Motor neuron (in vitro differentiated cells): Measurements from ENCODE around the gene TRABD2B. TPM values are rescaled to one million over a fixed set of nuclear protein-coding genes. Genes with fewer than 3 reads are reported as not detected.

Experiments
- ATAC-seq, 8 experiments: fragments of 200-7000 bp; cut with Tn5 transposase; replicated peaks in 6 of 8; 2 replicates each; pipeline ENCODE4 v1.8.0; 2021; ENCODE audit warnings: mild to moderate bottlenecking in 8 of 8, moderate library complexity in 8 of 8
- H3K27ac ChIP-seq, 2 donors: fragments of 250-450 bp; sonication (Bioruptor Pico); 2 replicates each; pipeline ENCODE4 v1.9.0; 2021; ENCODE audit warnings: antibody characterized with exemption in 2 of 2, mild to moderate bottlenecking in 2 of 2, moderate library complexity in 1 of 2
- H3K4me1 ChIP-seq, 2 donors: fragments of 250-450 bp; sonication (Bioruptor Pico); replicated peaks in 1 of 2; 2 replicates each; pipeline ENCODE4 v1.6.1; 2021; ENCODE audit warnings: antibody characterized with exemption in 2 of 2, mild to moderate bottlenecking in 2 of 2, moderate library complexity in 1 of 2
- H3K4me3 ChIP-seq, 5 donors: fragments of 250-450 bp; sonication (Bioruptor Pico); 2 replicates each; pipeline ENCODE4 v1.9.0; 2021; ENCODE audit warnings: antibody characterized with exemption in 5 of 5, mild to moderate bottlenecking in 5 of 5, moderate library complexity in 4 of 5
- WGBS, 10 experiments: fragments of 450-650 bp; shearing (Covaris generic); methylation state at CpG; one replicate each; pipeline ENCODE4 v1.0.0; 2022; 5-methylcytosine and 5-hydroxymethylcytosine counted together
- in situ Hi-C, 9 experiments: fragments of 400-800 bp; cut with MboI; loops; one replicate each; pipeline ENCODE4 v1.15.0; 2021; ENCODE audit warnings: low sequenced_read_pairs in 9 of 9, low pct_unique_long_range_greater_than_20kb in 2 of 9; ENCODE audit not compliant: unreplicated experiment in 9 of 9
- total RNA-seq, 8 experiments: library from RNA; unstranded; fragments of 300-600 nt; gene quantifications; 2 replicates each; pipeline versions ENCODE4 v1.2.3 to v1.2.4, GENCODE V29; 2022

Gene TRABD2B
- total RNA-seq, 8 experiments from 2014 or later = 0.11 to 1.1 (median 0.42) TPM

DNA sequence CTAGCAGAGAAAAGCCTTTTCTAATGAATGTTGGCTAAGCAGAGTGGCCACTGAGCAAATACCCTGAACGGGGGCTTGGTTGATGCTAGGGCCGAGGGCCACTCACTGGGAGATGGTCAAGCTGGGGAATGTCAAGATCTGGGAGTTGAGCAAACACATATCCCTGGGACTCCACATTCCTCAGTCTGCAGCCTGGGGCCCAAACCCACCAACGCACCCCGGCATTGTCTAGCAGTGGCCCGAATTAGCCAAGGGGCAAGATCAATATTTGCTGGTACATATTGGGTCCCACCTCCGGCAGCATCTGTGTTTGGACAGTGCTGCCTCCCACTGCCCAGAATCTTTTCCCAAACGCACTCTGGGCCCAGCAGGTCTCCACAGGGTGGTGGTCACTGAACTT, 144.1 kb downstream of the TRABD2B start:
- no peak overlapping the region for H3K4me3 ChIP-seq
- H3K4me1 ChIP-seq = peaks cover 18 to 22% of the 10 kb centered on the region in 2 donors
- in situ Hi-C loops = no loop called here
- peak in 3 of 8 experiments; percentile 31 to 92 (median 38) for ATAC-seq
- no peak overlapping the region for H3K27ac ChIP-seq
- 67 to 100% (median 93%) methylated on average over 2 to 7 of the region's 7 CpGs; no CpG with 5 or more reads in 4 of the 10 experiments for WGBS, 10 experiments

DNA sequence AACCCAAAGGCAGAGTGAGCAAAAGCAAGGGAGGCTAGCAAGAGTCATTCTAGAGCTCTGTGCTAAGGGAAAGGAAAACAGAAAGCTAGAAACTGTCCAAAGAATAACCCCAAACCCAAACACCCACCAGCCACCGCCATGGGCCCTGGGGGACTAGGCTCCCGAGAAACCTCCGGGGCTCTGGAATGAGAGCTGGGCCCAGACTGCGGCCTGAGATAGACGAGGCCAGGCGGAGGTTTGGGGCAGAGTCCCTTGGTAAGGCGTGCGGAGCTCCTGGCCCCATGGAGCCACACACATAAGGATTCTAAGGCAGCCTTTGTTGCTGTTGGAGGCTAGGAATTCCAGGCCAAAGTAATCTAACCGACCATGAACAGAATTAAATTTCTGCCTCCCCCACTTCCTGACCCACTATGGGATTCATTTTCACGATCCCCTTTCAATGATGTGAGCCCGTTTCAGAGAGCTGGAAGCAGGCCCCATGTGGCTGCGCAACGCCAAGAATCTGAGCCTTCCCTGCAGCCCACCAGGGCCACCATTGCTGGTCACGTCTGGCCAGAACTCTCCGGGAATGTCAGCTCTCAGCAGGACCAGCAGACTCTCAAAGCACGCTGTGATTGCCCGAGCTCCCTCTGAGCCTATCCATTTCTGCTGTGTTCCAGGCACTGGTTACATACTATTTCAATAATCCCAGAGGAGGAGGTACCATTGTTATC, 145.0 kb downstream of the TRABD2B start:
- in situ Hi-C loops = no loop called here
- WGBS, 10 experiments = 79 to 100% (median 84%) methylated on average over 1 to 17 of the region's 17 CpGs; no CpG with 5 or more reads in 4 of the 10 experiments
- Histone ChIP-seq H3K4me1 (peaks cover 18 to 31% of the 10 kb centered on the region in 2 donors), H3K27ac (no peak overlapping the region), H3K4me3 (no peak overlapping the region)
- no peak for ATAC-seq

DNA sequence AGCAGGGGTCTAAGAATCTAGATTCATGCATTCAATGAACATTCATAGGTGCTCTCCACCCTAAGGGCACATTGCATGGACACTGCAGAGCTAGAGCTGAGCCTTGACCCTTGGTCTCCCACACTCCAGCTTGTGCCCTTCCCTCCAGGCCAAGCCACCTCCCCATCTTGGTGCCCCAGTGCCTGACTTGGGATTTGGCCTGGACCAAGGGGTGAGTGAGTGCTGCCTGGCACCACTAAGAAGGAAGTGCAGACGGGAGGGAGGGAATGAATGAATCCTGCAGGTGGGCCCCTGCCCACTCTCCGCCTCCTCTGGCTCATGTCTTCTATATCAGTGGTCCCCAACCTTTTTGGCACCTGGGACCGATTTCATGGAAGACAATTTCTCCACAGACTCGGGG, 146.7 kb downstream of the TRABD2B start:
- ATAC-seq = no peak
- in situ Hi-C loops = no loop called here
- 65 to 100% (median 91%) methylated on average over 1 to 4 of the region's 4 CpGs; no CpG with 5 or more reads in 4 of the 10 experiments for WGBS, 10 experiments

DNA sequence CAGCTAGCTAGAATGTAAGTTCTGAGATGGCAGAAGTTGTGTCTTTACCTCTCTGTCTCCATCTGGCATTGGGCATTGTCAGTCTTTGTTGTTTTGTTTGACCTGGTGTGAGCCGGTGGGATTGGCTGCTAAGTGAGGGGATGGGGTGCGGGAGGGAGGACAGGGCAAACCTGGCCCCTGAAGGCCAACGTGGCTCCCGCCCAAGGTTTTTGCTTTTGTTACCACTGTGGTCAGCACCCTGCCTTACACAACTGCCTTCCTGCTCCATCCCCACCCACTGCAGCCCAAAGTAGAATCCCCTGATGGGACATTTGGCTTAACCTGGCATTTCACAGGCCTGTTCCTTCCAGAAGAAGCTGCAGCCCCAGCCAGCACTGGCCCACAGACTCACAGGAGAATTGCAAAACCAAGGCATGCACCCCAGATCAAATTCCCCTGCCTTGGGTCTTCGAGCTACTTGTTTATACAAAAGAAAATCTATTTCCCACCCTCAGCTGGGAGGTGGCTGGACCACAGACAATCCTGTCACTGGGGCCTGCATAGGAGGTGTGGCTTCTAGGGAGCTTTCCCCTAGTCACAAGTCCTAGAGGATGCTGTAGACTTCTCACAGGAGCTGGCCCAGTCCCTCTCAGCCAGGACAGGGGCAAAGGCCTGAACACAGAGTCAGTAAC, 147.5 kb downstream of the TRABD2B start:
- no peak overlapping the region for H3K27ac ChIP-seq
- ATAC-seq = no peak
- H3K4me1 ChIP-seq = peaks cover 7 to 32% of the 10 kb centered on the region in 2 donors
- in situ Hi-C loops = no loop called here
- H3K4me3 ChIP-seq = no peak overlapping the region
- 40 to 94% (median 79%) methylated on average over 1 to 5 of the region's 5 CpGs; no CpG with 5 or more reads in 5 of the 10 experiments for WGBS, 10 experiments

More for the DNA sequence above, 146.7 kb downstream of the TRABD2B start:
- H3K4me3 ChIP-seq = no peak overlapping the region
- no peak overlapping the region for H3K27ac ChIP-seq
- peaks cover 7 to 34% of the 10 kb centered on the region in 2 donors for H3K4me1 ChIP-seq

DNA sequence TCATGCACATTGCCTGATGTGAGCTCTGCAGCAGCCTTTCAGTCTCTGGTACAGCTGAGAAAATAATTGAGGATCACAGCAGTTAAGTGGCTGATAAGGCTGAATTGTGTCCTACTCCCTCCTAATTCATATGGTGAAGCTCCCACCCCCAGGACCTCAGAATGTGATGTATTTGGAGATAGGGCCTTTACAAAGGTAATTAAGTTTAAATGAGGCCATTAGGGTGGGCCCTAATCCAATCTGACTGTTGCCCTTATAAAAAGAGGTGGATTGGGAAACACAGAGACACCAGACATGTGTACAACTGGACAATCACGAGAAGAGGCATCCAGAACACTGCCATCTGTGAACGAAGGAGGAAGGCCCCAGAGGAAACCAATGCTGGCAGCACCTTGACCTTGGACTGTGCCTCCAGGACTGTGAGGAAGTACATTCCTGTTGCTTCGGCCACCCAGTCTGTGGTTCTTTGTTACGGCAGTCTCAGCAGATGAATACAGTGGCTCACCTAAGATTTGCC, 148.1 kb downstream of the TRABD2B start:
- no peak overlapping the region for H3K4me3 ChIP-seq
- H3K27ac ChIP-seq = no peak overlapping the region
- no peak for ATAC-seq
- in situ Hi-C loops = no loop called here
- peaks cover 10 to 31% of the 10 kb centered on the region in 2 donors for H3K4me1 ChIP-seq
- 0 to 96% (median 90%) methylated on average over 1 to 4 of the region's 4 CpGs; no CpG with 5 or more reads in 1 of the 10 experiments for WGBS, 10 experiments

DNA sequence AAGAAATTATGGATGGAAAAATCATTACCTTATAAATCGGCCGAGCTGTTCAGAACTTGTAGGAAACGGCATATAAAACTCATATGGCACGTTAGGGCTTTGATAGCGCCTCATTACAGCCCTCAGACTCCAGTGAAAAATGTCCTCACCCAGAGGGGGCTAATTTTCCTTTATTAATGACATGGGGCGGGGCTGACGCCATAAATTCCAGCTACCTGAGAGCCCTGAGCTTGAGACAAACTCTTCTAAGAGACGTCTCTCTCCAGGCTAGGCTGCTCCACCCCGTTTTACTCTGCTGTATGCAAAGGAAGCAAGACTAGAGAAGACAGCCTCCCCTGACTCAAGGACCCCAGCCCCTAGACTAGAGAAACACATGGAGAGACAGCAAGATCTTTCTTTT, 149.4 kb downstream of the TRABD2B start:
- in situ Hi-C loops = no loop called here
- ATAC-seq = peak in 3 of 8 experiments; percentile 59 to 80 (median 60)
- H3K4me3 ChIP-seq = no peak overlapping the region
- 52 to 89% (median 77%) methylated on average over 2 to 9 of the region's 9 CpGs; no CpG with 5 or more reads in 3 of the 10 experiments for WGBS, 10 experiments
- H3K4me1 ChIP-seq = peaks cover 8 to 29% of the 10 kb centered on the region in 2 donors
- H3K27ac ChIP-seq = no peak overlapping the region

DNA sequence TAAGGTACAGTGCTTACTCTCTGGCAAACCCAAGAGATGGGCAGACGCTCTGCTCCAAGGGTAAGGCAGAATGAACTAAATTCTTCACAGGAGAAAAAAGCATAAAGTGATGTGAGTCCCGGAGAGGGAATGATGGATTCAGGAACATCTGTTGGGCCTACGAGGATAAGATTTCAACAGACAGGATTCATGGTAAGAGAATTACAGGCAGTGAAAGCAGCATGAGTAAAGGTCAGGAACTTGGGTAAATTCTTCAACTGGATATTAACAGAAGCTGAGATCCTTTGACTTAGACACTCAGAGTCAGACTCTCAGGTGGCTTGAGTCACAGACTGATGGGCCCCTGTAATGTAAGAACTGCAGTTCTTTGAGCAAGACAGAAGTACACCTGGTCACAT, 152.6 kb downstream of the TRABD2B start:
- in situ Hi-C loops = no loop called here
- Histone ChIP-seq H3K4me3 (no peak overlapping the region), H3K4me1 (peaks cover 31 to 54% of the 10 kb centered on the region in 2 donors), H3K27ac (no peak overlapping the region)
- no peak for ATAC-seq
- WGBS, 10 experiments = 57 to 100% (median 93%) methylated on average over 1 to 3 of the region's 3 CpGs; no CpG with 5 or more reads in 3 of the 10 experiments

DNA sequence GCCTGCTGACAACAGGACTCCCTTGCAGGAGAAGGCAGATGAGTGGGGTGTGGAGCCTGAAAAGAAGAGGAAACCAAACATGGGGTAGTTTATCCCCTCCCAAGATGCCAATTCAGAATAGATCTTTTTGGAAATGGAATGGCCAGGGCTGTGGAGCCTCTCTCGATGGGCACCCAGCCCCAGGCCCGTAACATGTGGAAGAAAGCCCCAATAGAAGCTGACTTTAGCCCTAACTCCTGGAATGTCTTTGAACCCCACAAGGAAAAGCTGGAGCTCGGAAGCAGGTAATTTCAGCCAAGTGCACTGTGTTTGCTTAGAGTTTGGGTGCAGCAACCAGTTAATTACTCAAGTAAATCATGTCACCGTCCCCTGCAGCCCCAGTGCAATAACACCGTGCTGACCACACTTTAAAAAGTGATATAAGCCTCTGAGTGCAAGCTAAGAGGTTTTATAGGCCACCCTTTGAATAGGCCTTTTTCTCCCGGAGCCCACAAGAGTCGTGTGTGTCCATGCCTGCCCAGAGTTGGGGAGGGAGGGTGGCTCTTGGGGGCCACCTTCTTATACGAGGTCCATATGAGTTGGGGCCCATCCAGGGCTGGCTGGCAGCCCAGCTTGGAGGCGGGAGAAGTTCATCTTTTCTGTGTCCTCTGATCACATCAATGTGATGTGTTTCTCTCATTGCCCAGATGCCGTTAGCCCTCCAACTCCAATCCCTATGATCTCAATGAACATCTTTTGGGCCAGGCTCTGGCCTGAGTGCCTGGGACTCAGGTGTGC, 153.2 kb downstream of the TRABD2B start:
- 41 to 94% (median 75%) methylated on average over 2 to 10 of the region's 10 CpGs; no CpG with 5 or more reads in 1 of the 10 experiments for WGBS, 10 experiments
- in situ Hi-C loops = no loop called here
- no peak overlapping the region for H3K4me3 ChIP-seq
- no peak overlapping the region for H3K27ac ChIP-seq
- peak in 1 of 8 experiments; percentile 17 for ATAC-seq
- H3K4me1 ChIP-seq = peaks cover 36 to 59% of the 10 kb centered on the region in 2 donors

DNA sequence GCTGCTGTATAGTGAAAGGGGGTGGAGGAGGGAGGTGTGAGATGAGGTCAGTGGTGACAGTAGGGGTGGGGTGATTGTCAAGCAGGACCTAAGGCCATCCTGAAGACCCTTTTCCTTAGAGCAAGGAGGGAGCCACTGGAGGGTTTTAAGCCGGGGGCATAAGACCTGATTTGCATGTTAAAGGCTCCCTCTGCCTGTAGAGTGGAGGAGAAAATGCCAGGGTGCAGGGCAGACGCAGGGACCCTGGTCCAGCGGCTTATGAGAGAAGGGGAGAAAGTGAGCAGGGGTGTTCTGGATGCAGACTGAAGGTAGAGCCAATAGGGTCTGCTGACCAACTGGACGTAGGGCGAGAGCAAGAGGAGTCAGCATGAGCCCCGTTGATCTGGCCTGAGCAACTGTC, 154.1 kb downstream of the TRABD2B start:
- no peak overlapping the region for H3K27ac ChIP-seq
- no peak overlapping the region for H3K4me3 ChIP-seq
- H3K4me1 ChIP-seq = peaks cover 36 to 51% of the 10 kb centered on the region in 2 donors
- in situ Hi-C loops = no loop called here
- WGBS, 10 experiments = 40 to 94% (median 71%) methylated on average over 2 to 5 of the region's 6 CpGs; no CpG with 5 or more reads in 2 of the 10 experiments
- peak in 3 of 8 experiments; percentile 9 to 30 (median 22) for ATAC-seq

DNA sequence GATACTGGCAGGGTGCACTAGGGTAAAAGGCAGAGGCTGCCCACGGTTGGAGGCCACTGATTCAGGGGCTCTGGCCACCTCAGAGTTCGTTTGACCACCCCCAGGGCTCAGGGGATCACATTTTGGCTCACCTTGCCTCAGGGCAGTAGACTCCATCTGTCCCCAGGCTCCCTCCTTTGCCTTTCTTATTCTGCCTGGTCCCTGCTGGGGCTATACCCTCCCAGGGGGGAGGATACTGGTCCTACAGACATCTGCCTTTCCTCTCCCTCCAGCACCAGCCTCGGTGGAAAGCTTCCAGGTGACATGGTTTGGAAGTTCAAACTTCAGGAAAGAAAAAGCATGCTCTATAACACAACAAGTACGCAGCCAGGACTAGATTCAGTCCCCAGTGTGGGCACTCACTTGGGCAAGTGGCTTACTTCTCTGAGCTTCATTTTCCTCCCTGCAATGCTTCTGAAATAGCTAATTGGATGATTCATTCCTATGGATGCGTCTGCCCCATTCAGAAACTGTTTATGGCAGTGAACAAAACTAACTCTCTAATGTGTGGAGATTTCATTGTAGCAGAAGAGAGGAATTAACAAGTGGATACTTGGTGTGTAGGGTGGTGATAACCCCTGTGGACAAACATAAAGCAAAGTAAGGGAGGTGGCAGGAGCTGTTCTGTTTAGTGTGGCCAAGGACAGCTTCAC, 154.8 kb downstream of the TRABD2B start:
- peak in 6 of 8 experiments; percentile 18 to 55 (median 36) for ATAC-seq
- peaks cover 36 to 44% of the 10 kb centered on the region in 2 donors for H3K4me1 ChIP-seq
- in situ Hi-C loops = no loop called here
- H3K4me3 ChIP-seq = no peak overlapping the region
- 21 to 100% (median 63%) methylated on average over 2 to 5 of the region's 5 CpGs; no CpG with 5 or more reads in 3 of the 10 experiments for WGBS, 10 experiments
- H3K27ac ChIP-seq = no peak overlapping the region

DNA sequence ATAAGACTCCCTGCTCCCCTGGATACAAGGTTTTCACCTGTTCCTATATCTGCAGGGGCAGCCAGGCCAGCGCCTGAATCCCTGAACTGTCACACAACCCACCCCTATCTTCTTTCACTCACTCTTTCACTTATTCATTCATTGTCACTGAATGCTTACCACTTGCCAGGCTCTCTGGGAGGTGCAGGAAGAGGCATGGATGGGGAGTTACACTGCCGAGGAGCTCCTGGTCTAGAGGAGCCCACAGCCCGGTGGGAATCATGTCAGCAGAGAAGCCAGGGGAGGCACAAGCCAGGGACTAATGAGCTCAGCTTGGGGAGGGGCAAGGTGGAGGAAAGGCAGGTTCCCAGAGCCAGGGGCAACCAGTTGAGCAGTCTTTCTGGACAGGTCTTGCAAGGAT, 155.8 kb downstream of the TRABD2B start:
- peaks cover 36% of the 10 kb centered on the region in 2 donors for H3K4me1 ChIP-seq
- no peak overlapping the region for H3K4me3 ChIP-seq
- in situ Hi-C loops = no loop called here
- WGBS, 10 experiments = 20 to 76% (median 58%) methylated on average over 1 to 3 of the region's 3 CpGs; no CpG with 5 or more reads in 5 of the 10 experiments
- peak overlapping the region in 1 of 2 donors; percentile 28 for H3K27ac ChIP-seq
- ATAC-seq = peak in 4 of 8 experiments; percentile 31 to 46 (median 38)
